CD14-positive monocyte (primary cell): ENCODE data around the gene PLPPR5. TPM values are rescaled to one million over a fixed set of nuclear protein-coding genes. Genes with fewer than 3 reads are reported as not detected.

Experiments used
- DNase-seq, 3 donors: peaks; one replicate each; pipeline ENCODE4 v3.0.0-alpha.2; 2011 to 2022
- H2AFZ ChIP-seq: 2 replicates; pipeline ENCODE4 v1.6.0; 2012; ENCODE audit warnings: mild to moderate bottlenecking, low read depth, low read length, inconsistent platforms; ENCODE audit not compliant: insufficient read depth, poor library complexity, severe bottlenecking
- H3K27ac ChIP-seq, 2 donors: 1 replicate in 1 of 2; 2 replicates in 1 of 2; pipeline ENCODE4 v1.5.1; 2012 to 2013; ENCODE audit warnings: low read length in 2 of 2, control low read depth in 1 of 2, inconsistent platforms in 1 of 2, low read depth in 1 of 2, mild to moderate bottlenecking in 1 of 2
- H3K27me3 ChIP-seq, 2 donors: one replicate each; pipeline versions ENCODE4 v1.6.0 to v1.6.1; 2011 to 2013; ENCODE audit warnings: low read length in 2 of 2; ENCODE audit not compliant: control insufficient read depth in 2 of 2, insufficient read depth in 2 of 2
- H3K36me3 ChIP-seq, 2 donors: replicated peaks in 1 of 2; 1 replicate in 1 of 2; 2 replicates in 1 of 2; pipeline versions ENCODE4 v1.5.1 to v1.6.1; 2012 to 2013; ENCODE audit warnings: low read length in 2 of 2, control low read depth in 1 of 2, inconsistent platforms in 1 of 2, mild to moderate bottlenecking in 1 of 2; ENCODE audit not compliant: insufficient read depth in 2 of 2, control insufficient read depth in 1 of 2
- H3K4me1 ChIP-seq, 2 donors: 1 replicate in 1 of 2; 2 replicates in 1 of 2; pipeline versions ENCODE4 v1.5.1 to v1.6.1; 2012 to 2013; ENCODE audit warnings: low read length in 2 of 2, control low read depth in 1 of 2, inconsistent platforms in 1 of 2, mild to moderate bottlenecking in 1 of 2, moderate library complexity in 1 of 2; ENCODE audit not compliant: insufficient read depth in 2 of 2, control insufficient read depth in 1 of 2
- H3K4me2 ChIP-seq: replicated peaks from 2 replicates; pipeline ENCODE3; 2012; ENCODE audit warnings: low read length, moderate library complexity, mild to moderate bottlenecking; ENCODE audit not compliant: poor library complexity, severe bottlenecking; ENCODE audit errors: extremely low read depth
- H3K4me3 ChIP-seq, 3 experiments: fragments of 200-600 bp in 1 of 3; sonication (generic) in 1 of 3; replicated peaks in 1 of 3; 1 replicate in 2 of 3; 2 replicates in 1 of 3; pipeline ENCODE4 v1.5.1; 2011 to 2013; ENCODE audit warnings: low read length in 3 of 3, mild to moderate bottlenecking in 3 of 3, control low read depth in 2 of 3, low read depth in 2 of 3, inconsistent platforms in 1 of 3, moderate library complexity in 1 of 3
- H3K79me2 ChIP-seq: 2 replicates; pipeline ENCODE4 v1.6.0; 2012; ENCODE audit warnings: mild to moderate bottlenecking, control low read depth, inconsistent platforms, low read length, moderate library complexity; ENCODE audit not compliant: insufficient read depth
- H3K9ac ChIP-seq: 2 replicates; pipeline ENCODE4 v1.6.0; 2017; ENCODE audit warnings: low read length, mild to moderate bottlenecking; ENCODE audit not compliant: insufficient read depth, poor library complexity, severe bottlenecking
- H3K9me3 ChIP-seq, 2 donors: replicated peaks in 1 of 2; 1 replicate in 1 of 2; 2 replicates in 1 of 2; pipeline versions ENCODE4 v1.5.1 to v1.6.1; 2012 to 2013; ENCODE audit warnings: low read length in 2 of 2, control low read depth in 1 of 2; ENCODE audit not compliant: control insufficient read depth in 1 of 2, insufficient read depth in 1 of 2
- H4K20me1 ChIP-seq: 2 replicates; pipeline ENCODE4 v1.6.0; 2012; ENCODE audit warnings: mild to moderate bottlenecking, low read length, control low read depth, moderate library complexity; ENCODE audit not compliant: insufficient read depth
- H3K27ac Mint-ChIP-seq, 7 donors: one replicate each; pipeline ENCODE4 v1.8.0; 2020; ENCODE audit warnings: mild to moderate bottlenecking in 7 of 7, mixed read lengths in 7 of 7, moderate library complexity in 6 of 7, inconsistent platforms in 2 of 7
- H3K27me3 Mint-ChIP-seq, 3 donors: one replicate each; pipeline ENCODE4 v1.8.0; 2021 to 2022; ENCODE audit warnings: low read depth in 3 of 3, mild to moderate bottlenecking in 3 of 3, mixed read lengths in 3 of 3, moderate library complexity in 3 of 3, inconsistent platforms in 1 of 3
- H3K36me3 Mint-ChIP-seq, 2 donors: one replicate each; pipeline ENCODE4 v1.8.0; 2020; ENCODE audit warnings: mixed read lengths in 2 of 2, inconsistent platforms in 1 of 2, mild to moderate bottlenecking in 1 of 2
- H3K4me1 Mint-ChIP-seq: one replicate; pipeline ENCODE4 v1.8.0; 2020; ENCODE audit warnings: mild to moderate bottlenecking, mixed read lengths
- H3K4me3 Mint-ChIP-seq, 2 donors: one replicate each; pipeline ENCODE4 v1.8.0; 2020; ENCODE audit warnings: mild to moderate bottlenecking in 2 of 2, mixed read lengths in 2 of 2, moderate library complexity in 1 of 2
- H3K9me3 Mint-ChIP-seq, 7 donors: one replicate each; pipeline ENCODE4 v1.8.0; 2020 to 2022; ENCODE audit warnings: mixed read lengths in 7 of 7, mild to moderate bottlenecking in 6 of 7, moderate library complexity in 6 of 7, inconsistent platforms in 2 of 7
- WGBS: methylation state at CpG from one replicate; pipeline ENCODE4 v1.1.5; 2013; ENCODE audit warnings: missing lambda C conversion rate; ENCODE audit not compliant: insufficient coverage; 5-methylcytosine and 5-hydroxymethylcytosine counted together
- intact Hi-C, 2 donors: fragments of 100-400 bp; cut with micrococcal nuclease; formaldehyde crosslinking; loops; one replicate each; pipeline versions ENCODE4 v1.15.0 to v1.15.1; 2023
- polyA plus RNA-seq, 3 donors: library from polyadenylated mRNA; depleted of rRNA in 1 of 3; unstranded in 2 of 3; stranded (reverse) in 1 of 3; fragments of 300-500 nt in 2 of 3; fragments of >200 nt in 1 of 3; fragmentation: Illumina TruSeq in 2 of 3; gene quantifications; 1 replicate in 2 of 3; 2 replicates in 1 of 3; pipeline ENCODE4 v1.2.3, GENCODE V29; 2012 to 2021
- small RNA-seq: library from RNA; depleted of rRNA; stranded (forward); fragments of <200 nt; gene quantifications from one replicate; pipeline ENCODE3, GENCODE V24; 2012; ENCODE audit warnings: low read depth; ENCODE audit not compliant: insufficient read length
- TF ChIP-seq, protein P1 (sequence below): fragments of 200-600 bp; IDR thresholded peaks from one replicate; pipeline ENCODE4 v1.8.0; 2022; ENCODE audit warnings: antibody characterized with exemption, mild to moderate bottlenecking

PLPPR5 gene
- polyA plus RNA-seq, 3 donors, result not detected

DNA sequence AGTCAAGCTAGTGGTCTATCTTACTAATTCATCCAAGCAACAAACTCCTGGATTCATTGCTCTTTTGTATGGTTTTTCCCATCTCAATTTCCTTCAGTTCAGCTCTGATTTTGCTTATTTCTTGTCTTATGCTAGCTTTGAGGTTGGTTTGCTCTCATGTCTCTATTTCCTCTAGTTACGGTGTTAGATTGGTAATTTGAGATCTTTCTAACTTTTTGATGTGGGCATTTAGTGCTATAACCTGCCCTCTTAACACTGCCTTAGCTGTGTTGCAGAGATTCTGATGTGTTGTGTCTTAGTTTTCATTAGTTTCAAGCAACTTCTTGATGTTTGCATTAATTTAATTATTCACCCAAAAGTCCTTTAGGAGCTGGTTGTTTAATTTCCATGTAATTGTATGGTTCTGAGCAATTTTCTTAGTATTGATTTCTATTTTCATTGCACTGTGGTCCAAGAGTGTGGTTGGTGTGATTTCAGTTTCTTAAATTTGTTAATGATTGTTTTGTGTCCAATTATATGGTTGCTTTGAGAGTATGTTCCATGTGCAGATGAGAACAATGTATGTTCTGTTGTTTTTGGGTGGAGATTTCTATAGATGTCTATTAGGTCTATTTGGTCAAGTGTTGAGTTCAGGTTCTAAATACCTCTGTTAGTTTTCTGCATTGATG is 154.6 kb downstream of the PLPPR5 start:
- no peak overlapping the region for H3K9ac ChIP-seq
- peaks cover 0 to 13% (median 6%) of the 10 kb centered on the region in 7 donors for H3K9me3 Mint-ChIP-seq
- no peaks in the 10 kb centered on the region for H3K9me3 ChIP-seq
- H3K4me3 ChIP-seq, result no peak overlapping the region
- no peak overlapping the region for H3K4me3 Mint-ChIP-seq
- no peak overlapping the region for H3K27ac ChIP-seq
- H2AFZ ChIP-seq, result no peak overlapping the region
- no peaks in the 10 kb centered on the region for H3K4me1 Mint-ChIP-seq
- H3K36me3 ChIP-seq, result no peaks in the 10 kb centered on the region
- TF ChIP-seq, protein P1, sequence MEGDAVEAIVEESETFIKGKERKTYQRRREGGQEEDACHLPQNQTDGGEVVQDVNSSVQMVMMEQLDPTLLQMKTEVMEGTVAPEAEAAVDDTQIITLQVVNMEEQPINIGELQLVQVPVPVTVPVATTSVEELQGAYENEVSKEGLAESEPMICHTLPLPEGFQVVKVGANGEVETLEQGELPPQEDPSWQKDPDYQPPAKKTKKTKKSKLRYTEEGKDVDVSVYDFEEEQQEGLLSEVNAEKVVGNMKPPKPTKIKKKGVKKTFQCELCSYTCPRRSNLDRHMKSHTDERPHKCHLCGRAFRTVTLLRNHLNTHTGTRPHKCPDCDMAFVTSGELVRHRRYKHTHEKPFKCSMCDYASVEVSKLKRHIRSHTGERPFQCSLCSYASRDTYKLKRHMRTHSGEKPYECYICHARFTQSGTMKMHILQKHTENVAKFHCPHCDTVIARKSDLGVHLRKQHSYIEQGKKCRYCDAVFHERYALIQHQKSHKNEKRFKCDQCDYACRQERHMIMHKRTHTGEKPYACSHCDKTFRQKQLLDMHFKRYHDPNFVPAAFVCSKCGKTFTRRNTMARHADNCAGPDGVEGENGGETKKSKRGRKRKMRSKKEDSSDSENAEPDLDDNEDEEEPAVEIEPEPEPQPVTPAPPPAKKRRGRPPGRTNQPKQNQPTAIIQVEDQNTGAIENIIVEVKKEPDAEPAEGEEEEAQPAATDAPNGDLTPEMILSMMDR, result no peak
- DNase-seq, result no peak
- H4K20me1 ChIP-seq, result no peaks in the 10 kb centered on the region
- no CpG with 5 or more reads among the region's 1 CpG for WGBS
- intact Hi-C loops, result no loop called here
- no peaks in the 10 kb centered on the region for H3K27me3 ChIP-seq
- no peak overlapping the region for H3K27ac Mint-ChIP-seq
- no peaks in the 10 kb centered on the region for H3K79me2 ChIP-seq
- H3K36me3 Mint-ChIP-seq, result no peaks in the 10 kb centered on the region
- H3K4me2 ChIP-seq, result no peak overlapping the region
- H3K4me1 ChIP-seq, result no peaks in the 10 kb centered on the region
- H3K27me3 Mint-ChIP-seq, result no peaks in the 10 kb centered on the region

DNA sequence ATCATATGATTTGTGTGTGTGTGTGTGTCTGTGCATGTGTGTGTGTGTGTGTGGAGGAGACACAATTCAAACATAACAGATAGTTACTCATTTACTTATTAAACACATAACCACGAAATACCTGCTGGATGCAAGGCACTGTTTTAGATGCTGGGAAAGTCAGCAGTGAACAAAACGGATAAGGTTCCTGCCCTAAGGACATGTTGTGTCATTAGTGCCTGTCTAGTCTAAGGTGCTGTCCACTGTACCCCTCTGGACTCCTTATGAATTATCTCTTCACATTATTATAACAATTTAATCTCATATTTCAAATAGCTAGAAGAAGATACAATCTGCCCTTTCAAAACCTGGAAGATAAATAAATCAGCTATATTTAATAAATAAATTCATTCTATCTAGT is 162.4 kb downstream of the PLPPR5 start:
- peaks cover 7% of the 10 kb centered on the region for H3K4me1 Mint-ChIP-seq
- H3K4me3 ChIP-seq, result no peak overlapping the region
- no peak overlapping the region for H3K4me2 ChIP-seq
- H3K27me3 Mint-ChIP-seq, result no peaks in the 10 kb centered on the region
- no peaks in the 10 kb centered on the region for H3K36me3 ChIP-seq
- H4K20me1 ChIP-seq, result no peaks in the 10 kb centered on the region
- TF ChIP-seq, protein P1, result no peak
- no peak overlapping the region for H2AFZ ChIP-seq
- no peak overlapping the region for H3K9ac ChIP-seq
- 83% methylated on average over 2 of the region's 2 CpGs for WGBS
- DNase-seq, result no peak
- H3K36me3 Mint-ChIP-seq, result no peaks in the 10 kb centered on the region
- H3K27me3 ChIP-seq, result no peaks in the 10 kb centered on the region
- H3K27ac Mint-ChIP-seq, result no peak overlapping the region
- H3K4me1 ChIP-seq, result peaks cover 0 to 11% of the 10 kb centered on the region in 2 donors
- no peaks in the 10 kb centered on the region for H3K79me2 ChIP-seq
- H3K9me3 ChIP-seq, result no peaks in the 10 kb centered on the region
- no peak overlapping the region for H3K27ac ChIP-seq
- peaks cover 0 to 4% (median 1%) of the 10 kb centered on the region in 7 donors for H3K9me3 Mint-ChIP-seq
- intact Hi-C loops, result no loop called here
- no peak overlapping the region for H3K4me3 Mint-ChIP-seq

Small RNA genes within 50 kb of the gene (small RNA-seq; reads per million reads assigned to genes)
- gene AL445433.1, result not detected
